Measurements from ENCODE around the gene BANP.
"Not testable (repeated sequence)": the region's sequence is repeated elsewhere in the genome, so short reads cannot be mapped to it uniquely, and the experiment has no call there.

The BANP gene

GRCh38 chr16:88002211-88002610, 51.0 kb downstream of the BANP start:
- DNase-seq, result no peak

GRCh38 chr16:88002749-88003148, 51.5 kb downstream of the BANP start:
- no peak for DNase-seq

- DNase-seq, result no peak
These were observed 52.1 kb downstream of the BANP start for GRCh38 chr16:88003316-88003715.

GRCh38 chr16:88003736-88004135, 52.5 kb downstream of the BANP start:
- DNase-seq, result no peak

- DNase-seq, result no peak
These were observed 53.2 kb downstream of the BANP start for GRCh38 chr16:88004391-88004790.

GRCh38 chr16:88005181-88005581, 53.9 kb downstream of the BANP start:
- DNase-seq, result no peak

GRCh38 chr16:88005968-88006367, 54.7 kb downstream of the BANP start:
- no peak for DNase-seq

- DNase-seq, result no peak
These were observed 56.1 kb downstream of the BANP start for GRCh38 chr16:88007321-88007731.

GRCh38 chr16:88008840-88009239, 57.6 kb downstream of the BANP start:
- DNase-seq, result no peak

GRCh38 chr16:88009563-88010342, 58.5 kb downstream of the BANP start:
- DNase-seq, result no peak

- DNase-seq, result no peak
These were observed 59.2 kb downstream of the BANP start for GRCh38 chr16:88010343-88010967.

- no peak for DNase-seq
These were observed 59.8 kb downstream of the BANP start for GRCh38 chr16:88010968-88011483.

- no peak for DNase-seq
These were observed 61.1 kb downstream of the BANP start for GRCh38 chr16:88012360-88012759.

- DNase-seq, result no peak
These were observed 61.9 kb downstream of the BANP start for GRCh38 chr16:88013091-88013609.

GRCh38 chr16:88013766-88014251, 62.6 kb downstream of the BANP start:
- DNase-seq, result no peak

GRCh38 chr16:88014252-88014781, 63.1 kb downstream of the BANP start:
- DNase-seq, result no peak

- DNase-seq, result no peak
These were observed 63.9 kb downstream of the BANP start for GRCh38 chr16:88014954-88015805.

- DNase-seq, result no peak
These were observed 64.5 kb downstream of the BANP start for GRCh38 chr16:88015806-88016140.

GRCh38 chr16:88016386-88016785, 65.2 kb downstream of the BANP start:
- not testable (repeated sequence) for DNase-seq

- no peak for DNase-seq
These were observed 65.7 kb downstream of the BANP start for GRCh38 chr16:88016964-88017363.

GRCh38 chr16:88017587-88018101, 66.4 kb downstream of the BANP start:
- no peak for DNase-seq

GRCh38 chr16:88018382-88018781, 67.1 kb downstream of the BANP start:
- not testable (repeated sequence) for DNase-seq
